NCI-H1436 treated with DMSO at 0.1 percent for 48 hours (cell line): ENCODE results near the gene ATP6V0D1.
"Not testable (repeated sequence)": the region's sequence is repeated elsewhere in the genome, so short reads cannot be mapped to it uniquely, and the experiment has no call there.

Experiments
- DNase-seq: peaks from one replicate; lab custom pipeline; 2025; lab: John Stamatoyannopoulos, UW

ATP6V0D1 gene

GRCh38 chr16:67480833-67481560, at the start of gene ATP6V0D1:
TSS of gene ATP6V0D1 (minus strand) at chr16:67481157. CDS start at chr16:67481086, 71 bp downstream.
- DNase-seq: peak; percentile 82

DNA sequence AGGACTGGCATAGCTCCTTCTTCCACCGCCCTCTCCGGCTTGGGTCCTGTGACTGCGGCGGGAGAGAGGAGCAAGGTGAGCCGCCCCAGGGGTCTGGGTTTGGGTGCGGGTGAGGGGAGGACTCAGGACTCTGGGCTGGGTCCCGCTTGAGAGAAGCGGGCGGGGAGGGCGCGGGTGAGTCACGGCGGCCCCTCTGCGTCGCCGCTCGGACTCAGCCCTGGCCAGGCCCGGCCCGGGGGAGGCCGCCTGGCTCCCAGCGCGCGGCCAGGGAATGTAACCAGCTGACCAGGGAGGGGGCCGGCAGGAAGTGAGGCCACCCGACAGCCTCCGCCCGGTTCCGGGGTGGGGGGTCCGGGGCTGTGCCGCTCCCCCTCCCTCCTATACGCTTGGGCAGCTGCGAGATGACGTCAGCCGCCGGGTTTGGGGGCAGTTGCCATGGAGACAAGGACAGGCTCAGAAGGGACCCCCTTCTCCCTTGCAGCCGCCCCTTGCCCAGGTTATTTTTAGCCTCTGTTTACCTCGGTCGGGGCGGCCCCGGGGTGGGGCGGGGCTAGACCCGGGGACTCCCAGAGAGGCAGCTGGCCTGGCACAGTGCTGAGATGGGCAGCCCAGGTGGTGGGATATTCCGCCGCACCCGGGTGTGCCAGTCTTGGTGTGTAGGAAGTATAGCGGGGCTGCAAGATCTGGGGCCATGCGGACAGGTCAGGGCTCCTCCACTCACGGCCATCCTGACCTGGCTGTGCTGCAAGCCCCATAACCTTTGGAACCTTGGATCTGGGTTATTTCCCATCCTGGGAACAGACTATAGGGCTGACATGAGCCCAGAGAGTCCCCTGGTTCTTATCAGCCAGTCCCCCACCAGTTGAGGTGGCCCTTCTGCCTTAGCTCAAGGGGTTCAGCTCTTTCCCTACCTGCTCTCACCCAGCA, 49.3 kb upstream of the ATP6V0D1 start:
- DNase-seq: no peak

- no peak for DNase-seq
Observed at GRCh38 chr16:67529582-67530012, 48.6 kb upstream of the ATP6V0D1 start.

DNA sequence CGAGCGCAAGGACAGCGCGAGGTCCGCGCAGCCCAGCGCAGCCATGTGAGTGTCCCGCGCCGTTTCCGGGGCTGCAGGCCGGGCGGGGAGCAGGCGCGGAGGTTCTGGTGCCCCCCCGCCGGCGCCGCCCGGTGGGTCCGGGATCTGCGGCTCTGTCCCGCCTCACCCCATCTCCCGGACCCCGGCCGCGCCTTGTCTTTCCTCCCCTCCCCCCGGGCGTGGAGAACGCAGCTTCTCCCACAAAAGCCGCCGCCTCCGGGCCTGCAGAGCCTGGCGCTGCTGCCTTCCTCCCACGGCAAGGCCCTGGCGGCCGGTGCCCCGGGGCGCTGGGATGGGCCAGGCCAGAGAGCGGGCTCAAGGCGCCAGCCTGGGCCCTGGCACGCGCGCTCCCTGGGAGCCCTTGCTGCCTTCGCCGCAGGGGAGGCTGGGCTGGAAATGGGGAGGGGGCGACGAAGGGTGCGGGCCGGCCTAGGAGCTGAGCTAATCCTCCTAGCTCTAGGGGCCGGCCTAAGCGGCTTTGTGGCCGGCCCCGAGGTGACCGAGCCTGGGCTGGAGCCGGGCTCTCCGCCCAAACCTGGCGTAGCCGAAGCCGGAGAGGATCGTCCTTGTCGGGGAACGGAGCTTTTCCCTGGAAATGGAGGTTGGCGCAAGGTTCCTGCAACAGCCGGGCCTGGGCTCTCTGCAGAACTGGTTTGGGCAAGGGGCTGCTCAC, 48.1 kb upstream of the ATP6V0D1 start:
- DNase-seq: no peak

DNA sequence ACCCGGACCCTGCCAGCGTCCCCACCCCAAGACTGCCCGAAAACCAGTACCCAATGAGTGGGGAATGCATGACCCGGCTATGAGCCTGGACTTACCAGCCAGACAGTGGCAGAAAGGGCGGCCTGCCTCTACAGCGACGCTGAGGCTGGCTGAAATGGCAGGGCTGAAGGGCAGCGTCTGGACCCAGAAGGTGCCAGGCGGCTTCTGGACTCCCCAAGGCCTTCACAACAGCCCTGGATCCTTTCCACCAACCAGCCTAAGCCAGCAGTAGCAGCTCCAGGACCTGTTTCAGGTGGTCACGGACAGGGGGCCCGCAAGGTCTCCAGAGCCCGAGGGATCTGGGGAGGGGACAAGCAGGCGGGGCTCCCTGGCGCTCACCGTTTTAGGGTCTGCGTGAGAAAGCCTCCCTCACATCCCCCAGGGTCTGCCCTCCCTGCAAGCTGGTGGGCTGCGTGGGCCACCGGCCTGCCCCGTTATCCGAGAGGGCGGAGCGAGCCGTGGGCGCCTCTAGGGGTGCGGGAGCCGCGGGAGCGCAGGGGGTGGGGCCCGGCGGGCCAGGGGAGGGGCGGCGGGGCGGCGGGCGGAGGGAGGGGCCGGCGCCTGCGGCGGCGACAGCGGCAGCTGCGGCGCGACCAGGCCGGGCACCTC, 47.4 kb upstream of the ATP6V0D1 start, which contains the start of gene RIPOR1:
Gene RIPOR1 (plus strand): TSS at position 608 of the 648 bp plus-strand sequence. CDS start 9,618 bp downstream, outside the sequence.
- DNase-seq: no peak

DNA sequence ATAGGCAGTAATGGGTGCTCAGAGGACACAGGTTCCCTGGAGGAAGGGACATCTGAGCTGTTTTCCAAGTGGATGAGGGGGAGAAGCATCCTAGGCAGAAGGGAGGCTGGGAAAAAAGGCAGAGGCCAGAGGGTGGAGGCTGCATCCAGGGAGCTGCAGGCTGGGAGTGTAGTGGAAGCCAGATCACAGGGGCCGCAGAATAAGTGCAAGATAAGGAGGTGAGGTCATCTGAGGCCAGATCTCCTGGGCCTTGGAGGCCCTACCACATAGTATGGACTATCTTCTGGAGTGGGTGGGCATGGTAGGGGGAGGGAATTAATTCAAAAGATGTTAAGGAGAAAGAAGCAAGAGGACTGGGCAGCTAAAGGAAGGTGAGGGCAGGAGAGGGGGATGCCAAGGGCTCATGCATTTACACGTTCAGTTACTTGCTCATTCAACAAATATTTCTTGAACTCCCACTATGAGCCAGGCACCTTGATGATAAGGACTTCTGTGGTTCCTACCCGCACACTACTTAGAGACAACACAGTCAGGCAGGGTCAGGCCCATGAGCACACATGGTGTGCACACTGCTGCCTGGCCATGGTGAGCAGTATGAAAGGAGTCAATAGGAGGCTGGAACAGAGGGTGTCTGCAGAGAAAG, 45.3 kb upstream of the ATP6V0D1 start:
- DNase-seq: no peak

GRCh38 chr16:67525176-67525860, 44.4 kb upstream of the ATP6V0D1 start:
- DNase-seq: no peak

DNA sequence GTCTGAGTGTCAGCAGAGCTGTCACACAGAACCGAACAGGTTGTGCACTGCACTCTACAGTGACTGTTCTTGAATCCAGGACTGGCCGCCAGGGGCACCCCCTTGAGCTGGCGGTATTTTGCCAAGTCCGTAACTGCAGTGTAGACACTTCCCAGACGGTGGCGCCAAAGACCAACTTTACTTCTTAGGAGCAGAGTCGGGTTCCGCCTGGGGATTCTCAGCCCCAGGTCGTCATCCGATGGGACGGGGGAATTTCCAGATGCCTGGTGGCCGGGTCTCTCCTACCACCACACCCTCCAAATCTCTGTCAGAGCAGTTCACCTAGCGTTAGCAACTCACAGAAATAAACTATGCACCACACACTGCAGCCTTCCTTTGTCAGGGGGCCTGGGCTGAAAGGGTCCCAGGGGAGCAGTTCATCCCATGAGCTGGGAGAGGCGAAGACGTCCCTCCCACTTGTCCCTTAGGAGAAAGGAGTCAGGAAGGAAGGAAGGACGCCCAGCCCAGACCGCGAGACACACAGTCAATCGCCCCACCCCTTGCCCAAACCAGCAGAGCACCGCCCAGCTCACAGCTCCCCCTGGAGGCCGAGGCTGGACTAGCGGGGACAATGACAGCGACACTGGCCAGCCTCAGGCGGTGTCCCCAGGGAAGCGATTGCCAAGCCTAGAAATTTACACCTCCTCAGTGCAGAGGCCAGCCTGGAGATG, 40.3 kb upstream of the ATP6V0D1 start:
- peak; percentile 89 for DNase-seq

GRCh38 chr16:67519242-67519641, 38.3 kb upstream of the ATP6V0D1 start:
- no peak for DNase-seq

DNA sequence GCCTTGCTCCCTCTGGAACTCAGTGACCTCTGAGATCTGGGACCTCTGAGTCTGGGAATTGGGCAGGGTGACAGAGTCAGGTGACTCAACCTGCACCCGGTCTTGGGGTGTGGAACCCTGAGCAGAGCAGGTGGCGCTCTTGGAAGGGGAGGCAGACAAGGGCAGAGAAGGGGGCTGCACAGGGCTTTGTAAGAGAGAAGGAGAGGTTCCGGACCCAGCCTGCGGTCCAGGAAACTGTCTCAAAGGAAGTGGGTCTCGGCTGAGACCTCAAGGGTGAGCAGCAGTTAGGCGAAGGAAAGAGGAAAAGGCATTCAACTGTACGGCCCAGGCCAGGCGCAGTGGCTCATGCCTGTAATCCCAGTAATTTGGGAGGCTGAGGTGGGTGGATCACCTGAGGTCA, 37.7 kb upstream of the ATP6V0D1 start:
- no peak for DNase-seq

DNA sequence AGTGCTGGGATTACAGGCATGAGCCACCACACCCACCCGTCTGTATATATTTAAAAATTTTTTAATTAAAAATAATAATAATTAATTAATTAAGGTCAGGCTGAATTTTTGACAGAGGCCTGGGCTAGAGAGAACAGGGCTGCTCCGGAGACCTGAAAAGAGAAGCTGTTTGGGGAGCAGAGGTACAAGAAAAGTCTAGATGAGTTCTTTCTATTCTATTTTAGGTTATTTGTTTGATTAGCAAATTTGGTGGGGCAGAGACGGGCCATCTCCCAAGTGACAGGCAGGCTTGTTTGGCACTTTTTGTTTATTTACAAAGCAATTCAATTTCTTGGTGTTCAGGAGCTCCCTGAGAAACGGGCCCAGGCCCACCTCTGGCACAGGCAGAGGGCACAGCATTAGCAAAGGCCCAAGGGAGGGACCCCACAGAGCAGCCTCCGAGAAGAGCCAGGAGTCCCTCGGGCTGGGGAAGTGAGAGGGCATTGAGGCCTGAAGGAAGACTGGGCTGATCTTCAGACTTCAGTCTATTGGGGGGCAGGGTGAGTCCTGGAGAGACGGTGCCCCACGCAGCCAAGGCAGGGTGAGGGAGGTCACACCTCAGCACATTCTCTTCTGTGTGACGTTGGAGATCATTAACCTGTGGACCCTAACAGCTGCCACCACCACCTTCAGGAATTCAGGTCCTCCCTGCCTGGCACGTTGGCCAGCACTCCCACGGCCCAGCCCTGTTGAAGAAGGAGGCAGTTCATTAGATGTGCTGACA, 36.9 kb upstream of the ATP6V0D1 start:
- no peak for DNase-seq

DNA sequence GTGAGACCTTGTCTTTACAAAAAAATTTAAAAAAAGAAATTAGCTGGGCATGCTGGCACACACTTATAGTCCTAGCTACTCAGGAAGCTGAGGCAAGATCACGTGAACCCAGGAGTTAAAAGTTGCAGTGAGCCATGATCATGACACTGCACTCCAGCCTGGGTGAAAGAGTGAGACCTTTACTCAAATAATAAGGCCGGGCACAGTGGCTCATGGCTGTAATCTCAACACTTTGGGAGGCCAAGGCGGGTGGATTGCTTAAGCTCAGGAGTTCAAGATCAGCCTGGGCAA, 36.1 kb upstream of the ATP6V0D1 start:
- no peak for DNase-seq

DNA sequence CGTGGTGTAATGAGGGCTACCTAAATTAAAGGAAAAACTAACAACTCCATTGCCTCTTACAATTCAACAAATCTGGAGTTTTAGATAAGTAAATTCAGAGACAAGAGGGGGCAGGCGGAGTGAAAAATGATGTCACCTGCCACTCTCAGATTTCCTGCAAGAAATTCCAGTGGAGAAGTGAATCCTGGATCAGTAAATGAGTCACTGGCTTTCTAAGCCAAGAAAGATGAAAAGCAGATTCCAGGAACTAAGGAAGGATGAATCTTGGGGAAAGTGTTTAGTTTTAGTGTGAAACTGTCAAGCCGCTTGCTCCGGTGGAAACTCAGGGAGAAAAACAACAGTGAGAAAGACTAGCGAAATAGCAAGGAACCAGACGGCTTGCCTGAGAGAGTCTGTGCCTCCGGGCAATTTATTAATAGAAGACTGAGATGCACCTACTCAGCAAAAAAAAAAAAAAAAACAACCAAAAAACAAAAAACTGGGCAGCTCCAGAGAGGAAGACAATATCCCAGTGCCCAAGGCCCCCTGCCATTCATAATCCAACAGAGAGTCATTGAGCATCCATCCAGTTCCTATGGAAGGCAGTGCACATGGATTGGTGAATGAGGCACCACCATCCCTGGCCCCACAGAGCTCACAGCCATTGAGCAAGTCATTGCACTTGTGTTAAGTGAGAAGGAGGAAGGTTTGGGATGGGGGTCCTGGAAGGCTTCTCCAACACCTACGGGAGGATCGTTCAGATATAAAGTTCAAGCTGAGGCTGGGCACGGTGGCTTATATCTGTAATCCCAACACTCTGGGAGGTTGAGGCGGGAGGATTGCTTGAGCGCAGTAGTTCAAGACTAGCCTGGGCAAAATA, 35.6 kb upstream of the ATP6V0D1 start:
- DNase-seq: no peak

DNA sequence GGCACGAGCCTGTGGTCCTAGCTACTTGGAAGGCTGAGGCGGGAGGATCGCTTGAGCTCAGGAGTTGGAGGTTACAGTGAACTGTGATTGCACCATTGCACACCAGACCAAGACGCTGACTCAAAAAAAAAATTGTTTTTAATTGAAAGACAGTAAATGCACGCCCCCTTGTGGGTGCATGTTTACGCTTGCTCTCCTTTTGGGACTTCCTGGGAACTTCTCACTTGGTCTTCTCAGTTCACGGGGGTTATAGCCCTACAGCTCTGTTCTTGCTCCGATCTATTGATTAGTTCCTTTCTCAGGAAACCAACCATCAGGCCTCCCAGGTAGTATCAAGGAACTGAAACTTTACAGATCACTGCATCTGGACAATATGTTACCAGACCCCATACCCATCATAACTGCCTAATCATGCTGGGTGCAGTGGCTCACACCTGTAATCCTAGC, 33.4 kb upstream of the ATP6V0D1 start:
- DNase-seq: peak; percentile 14

GRCh38 chr16:67513892-67514291, 32.9 kb upstream of the ATP6V0D1 start:
- not testable (repeated sequence) for DNase-seq

- DNase-seq: no peak
Observed at GRCh38 chr16:67509016-67509415, 28.1 kb upstream of the ATP6V0D1 start.

DNA sequence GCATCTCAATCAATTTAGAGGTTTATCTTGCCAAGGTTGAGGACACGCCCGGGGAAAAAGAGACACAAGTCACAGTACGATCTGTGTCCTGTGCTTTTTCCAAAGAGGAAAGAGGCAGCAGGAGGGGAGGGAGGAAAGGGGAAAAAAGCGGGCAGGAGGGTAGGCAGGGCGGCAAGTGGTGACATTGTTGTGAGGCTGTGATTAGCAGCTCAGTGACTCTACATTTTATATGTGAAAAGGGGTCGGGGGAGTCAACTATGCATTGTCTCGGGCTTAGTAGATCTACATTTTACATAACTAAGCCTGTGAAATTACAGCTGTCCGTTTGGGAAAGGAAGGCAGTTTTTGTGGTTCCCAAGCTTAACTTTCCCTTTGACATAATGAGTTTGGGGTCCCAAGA, 25.5 kb upstream of the ATP6V0D1 start:
- DNase-seq: no peak
